K562 (cell line): ENCODE results near the gene ARHGAP8. TPM values are rescaled to one million over a fixed set of nuclear protein-coding genes. Genes with fewer than 3 reads are reported as not detected.

ENCODE experiments used
- ATAC-seq: fragments of 200-7000 bp; cut with Tn5 transposase; 3 replicates; pipeline ENCODE4 v1.9.1; 2020; ENCODE audit warnings: moderate library complexity
- BruUV-seq: library from RNA; stranded (reverse); fragments of 400-500 nt; replicated peaks from 2 replicates; lab custom pipeline; 2021; lab: Mats Ljungman, UMichigan
- CTCF ChIA-PET: fragments of 300-600 bp; formaldehyde crosslinking; extraction: SDS; loops from one replicate; lab custom pipeline; 2021; ENCODE audit warnings: low intra/inter-chr PET ratio; lab: Yijun Ruan, JAX
- POLR2A ChIA-PET: fragments of 300-600, 350-650 bp; sonication (Branson Sonifier 250); formaldehyde crosslinking; extraction: SDS; loops from one replicate; lab custom pipeline; 2021; ENCODE audit warnings: antibody characterized with exemption, inconsistent platforms; lab: Yijun Ruan, JAX
- DNase-seq, 4 experiments: peaks; one replicate each; pipeline versions ENCODE4 v3.0.0 to v3.0.0-alpha.2; 2011 to 2018; ENCODE audit warnings: low spot score in 3 of 4, mixed read lengths in 3 of 4; ENCODE audit errors: extremely low read depth in 1 of 4
- FAIRE-seq: peaks from 2 replicates; lab custom pipeline; 2011; peaks lifted over from hg19 to GRCh38; lab: Jason Lieb, UNC
- H2AFZ ChIP-seq: 2 replicates; pipeline ENCODE4 v1.6.0; 2011; ENCODE audit warnings: low read depth, low read length, control low read depth, inconsistent platforms
- H3K27ac ChIP-seq: fragments of 200-600 bp; 3 replicates; pipeline ENCODE4 v1.8.0; 2011; ENCODE audit warnings: low read depth, mild to moderate bottlenecking, control low read depth, inconsistent platforms, low read length, moderate library complexity, mixed read lengths; ENCODE audit errors: extremely low read depth
- H3K27me3 ChIP-seq, 2 experiments: fragments of 300-600 bp in 1 of 2; 2 replicates in 1 of 2; 3 replicates in 1 of 2; pipeline versions ENCODE4 v1.6.0 to v1.8.0; 2011; ENCODE audit warnings: inconsistent platforms in 2 of 2, low read length in 2 of 2, mild to moderate bottlenecking in 1 of 2, mixed read lengths in 1 of 2, moderate library complexity in 1 of 2; ENCODE audit not compliant: control insufficient read depth in 2 of 2, insufficient read depth in 2 of 2
- H3K36me3 ChIP-seq: fragments of 300-600 bp; 3 replicates; pipeline ENCODE4 v1.8.0; 2011; ENCODE audit warnings: mild to moderate bottlenecking, low read length, inconsistent platforms; ENCODE audit not compliant: control insufficient read depth, insufficient read depth
- H3K4me1 ChIP-seq, 2 experiments: fragments of 200-600 bp in 1 of 2; replicated peaks in 1 of 2; 2 replicates in 1 of 2; 3 replicates in 1 of 2; pipeline versions ENCODE4 v1.5.1 to v1.8.0; 2011; ENCODE audit warnings: inconsistent platforms in 2 of 2, low read length in 2 of 2, mild to moderate bottlenecking in 1 of 2, mixed read lengths in 1 of 2, moderate library complexity in 1 of 2; ENCODE audit not compliant: control insufficient read depth in 2 of 2, insufficient read depth in 2 of 2
- H3K4me2 ChIP-seq: 2 replicates; pipeline ENCODE4 v1.6.1; 2011; ENCODE audit warnings: low read length, control low read depth, inconsistent platforms, mixed read lengths; ENCODE audit not compliant: insufficient read depth
- H3K4me3 ChIP-seq: fragments of 200-600 bp; sonication (generic), shearing (Covaris generic); 2 replicates; pipeline ENCODE4 v1.5.1; 2016; ENCODE audit warnings: control low read depth, inconsistent platforms
- H3K79me2 ChIP-seq: fragments of 200-600 bp; 3 replicates; pipeline ENCODE4 v1.8.0; 2011; ENCODE audit warnings: low read length, inconsistent platforms; ENCODE audit not compliant: control insufficient read depth, insufficient read depth
- H3K9ac ChIP-seq, 2 experiments: 2 replicates each; pipeline versions ENCODE4 v1.6.0 to v1.6.1; 2011; ENCODE audit warnings: low read depth in 2 of 2, low read length in 2 of 2, control low read depth in 1 of 2, inconsistent platforms in 1 of 2, mild to moderate bottlenecking in 1 of 2, mixed read lengths in 1 of 2; ENCODE audit not compliant: insufficient read depth in 1 of 2
- H3K9me1 ChIP-seq: one replicate; pipeline ENCODE4 v1.6.0; 2011; ENCODE audit warnings: inconsistent platforms, mild to moderate bottlenecking, low read length, moderate library complexity; ENCODE audit not compliant: control insufficient read depth, insufficient read depth
- H3K9me3 ChIP-seq: replicated peaks from 2 replicates; pipeline ENCODE4 v1.5.1; 2011; ENCODE audit warnings: low read depth, low read length, inconsistent platforms; ENCODE audit not compliant: control insufficient read depth, insufficient read depth
- H4K20me1 ChIP-seq: replicated peaks from 2 replicates; pipeline ENCODE4 v1.6.1; 2011; ENCODE audit warnings: low read length, inconsistent platforms, mixed read lengths; ENCODE audit not compliant: control insufficient read depth, insufficient read depth
- BRF2 ChIP-seq: IDR thresholded peaks from 3 replicates; pipeline ENCODE4 v1.6.1; 2011; ENCODE audit warnings: borderline replicate concordance, mild to moderate bottlenecking; ENCODE audit not compliant: insufficient read length, insufficient read depth
- FOXO4 ChIP-seq: fragments of 450-650 bp; formaldehyde crosslinking; IDR thresholded peaks from 2 replicates; pipeline ENCODE4 v1.4.0; 2020; ENCODE audit warnings: mild to moderate bottlenecking, moderate library complexity
- GABPB1 ChIP-seq: sonication (generic); formaldehyde crosslinking; IDR thresholded peaks from 2 replicates; pipeline ENCODE4 v1.8.0; 2022; ENCODE audit warnings: mild to moderate bottlenecking, missing genetic modification reagents
- GABPB2 ChIP-seq: fragments of 250-450 bp; sonication (Bioruptor Pico); conservative IDR thresholded peaks from 2 replicates; pipeline ENCODE4 v1.5.1; 2021; ENCODE audit warnings: mild to moderate bottlenecking
- KDM4B ChIP-seq, 2 experiments: fragments of 450-650 bp in 1 of 2; sonication (generic) in 1 of 2; IDR thresholded peaks; 2 replicates each; pipeline ENCODE4 v1.6.1; 2016 to 2017; ENCODE audit warnings: borderline replicate concordance in 2 of 2, antibody characterized with exemption in 1 of 2, low read depth in 1 of 2, mild to moderate bottlenecking in 1 of 2
- MEF2A ChIP-seq: IDR thresholded peaks from 2 replicates; pipeline ENCODE4 v1.6.1; 2011; ENCODE audit warnings: low read depth, mild to moderate bottlenecking, low read length, moderate library complexity; ENCODE audit not compliant: control insufficient read depth
- NCOA1 ChIP-seq: fragments of 450-650 bp; IDR thresholded peaks from 2 replicates; pipeline ENCODE4 v1.6.1; 2016; ENCODE audit warnings: low read depth
- POLR2A ChIP-seq: fragments of 450-650 bp; conservative IDR thresholded peaks from 2 replicates; pipeline ENCODE4 v1.6.1; 2016
- STAT5A ChIP-seq: IDR thresholded peaks from 2 replicates; pipeline ENCODE4 v1.6.1; 2012; ENCODE audit warnings: low read length, inconsistent platforms, borderline replicate concordance
- ZFP30 ChIP-seq: fragments of 250-450 bp; sonication (Bioruptor Pico); IDR thresholded peaks from 2 replicates; pipeline ENCODE4 v1.8.0; 2022; ENCODE audit warnings: moderate library complexity, mild to moderate bottlenecking, inconsistent platforms, borderline replicate concordance
- ZNF395 ChIP-seq: fragments of 200-800 bp; sonication (Bioruptor generic); IDR thresholded peaks from 2 replicates; pipeline ENCODE4 v1.6.1; 2017; ENCODE audit warnings: missing genetic modification characterization, missing compliant biosample characterization
- ZNF76 ChIP-seq: fragments of 250-450 bp; sonication (Bioruptor Pico); IDR thresholded peaks from 2 replicates; pipeline ENCODE4 v1.4.0; 2020; ENCODE audit warnings: mild to moderate bottlenecking, moderate library complexity, borderline replicate concordance
- WGBS: fragments of 100-300 bp; shearing (Covaris generic); methylation state at CpG from one replicate; pipeline ENCODE4 v1.1.6; 2016; ENCODE audit warnings: low coverage, mixed read lengths; ENCODE audit not compliant: insufficient coverage; ENCODE audit errors: missing lambda C conversion rate; 5-methylcytosine and 5-hydroxymethylcytosine counted together
- in situ Hi-C: fragments of 300-500 bp; cut with MboI; formaldehyde crosslinking; loops from 4 replicates; pipeline ENCODE4 v1.15.0; 2018; ENCODE audit warnings: inconsistent platforms, mixed read lengths
- intact Hi-C: fragments of 100-400 bp; cut with micrococcal nuclease; formaldehyde crosslinking; loops from 2 replicates; pipeline ENCODE4 v1.14.2; 2022
- polyA plus RNA-seq, 8 experiments: library from polyadenylated mRNA; depleted of rRNA in 4 of 8; stranded (reverse) in 5 of 8; unstranded in 3 of 8; fragments of >200 nt; fragmentation: Nextera tagmentation in 2 of 8; fragmentation: Illumina TruSeq in 1 of 8; extraction: Ambion mirVana in 2 of 8; extraction: Trizol in 1 of 8; gene quantifications; 2 replicates each; pipeline versions ENCODE4 v1.2.1 to v1.2.3, GENCODE V29; 2011 to 2014; ENCODE audit warnings: inconsistent platforms in 1 of 8, missing spikeins in 1 of 8
- total RNA-seq, 7 experiments: library from RNA; depleted of rRNA in 6 of 7; stranded (reverse); fragments of >200 nt in 6 of 7; fragmentation: Illumina TruSeq in 2 of 7; extraction: Trizol in 2 of 7; gene quantifications; 2 replicates each; pipeline versions ENCODE4 v1.2.1 to v1.2.3, GENCODE V29; 2011 to 2021; ENCODE audit warnings: low replicate concordance in 1 of 7

ARHGAP8 gene
- total and polyA plus RNA-seq, 9 of the 15 experiments (the other 6 are each of a cell fraction or from before 2014, with no cell fraction given) = 0.15 to 2.2 (median 0.62) TPM

DNA sequence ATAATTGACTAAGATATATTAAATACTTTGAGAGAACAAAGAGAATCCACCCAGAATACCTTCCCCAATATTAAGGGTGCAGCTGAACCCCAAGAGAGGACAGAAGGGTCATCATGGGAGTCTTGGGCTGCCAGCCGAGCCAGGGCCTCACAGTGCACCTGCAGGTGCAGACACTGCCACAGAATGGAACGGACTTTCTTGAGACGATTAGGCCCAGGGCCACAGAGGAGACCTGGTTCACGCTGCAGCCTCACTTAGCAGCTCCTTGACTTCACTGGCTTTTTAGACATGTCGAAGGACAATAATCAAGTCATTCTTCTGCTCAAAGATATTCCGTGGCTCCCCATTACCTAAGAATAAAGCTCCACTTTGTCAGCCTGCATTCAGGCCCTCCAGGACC, 156.9 kb downstream of the ARHGAP8 start:
- H3K79me2 ChIP-seq = no peaks in the 10 kb centered on the region
- no peak for FAIRE-seq
- no peak overlapping the region for H3K4me3 ChIP-seq
- no peak for ATAC-seq
- no peak overlapping the region for H3K9ac ChIP-seq
- H2AFZ ChIP-seq = no peak overlapping the region
- H3K9me1 ChIP-seq = no peaks in the 10 kb centered on the region
- intact Hi-C loops (no loop called here), in situ Hi-C loops (no loop called here)
- BruUV-seq = no TSS peak
- TF ChIP-seq ZNF76 (no peak), FOXO4 (CRISPR knock-in tag) (no peak), POLR2A (no peak), KDM4B (IDR thresholded peaks at IDR 0.05; ENCODE audit: borderline replicate concordance in 2 of 2, low read depth in 1 of 2) (no peak), ZNF395 (CRISPR knock-in tag) (no peak), MEF2A (no peak), BRF2 (no peak), ZFP30 (CRISPR knock-in tag) (no peak), GABPB1 (CRISPR knock-in tag) (no peak), GABPB2 (CRISPR knock-in tag) (no peak), STAT5A (no peak), NCOA1 (no peak)
- POLR2A ChIA-PET = no interaction called here
- CTCF ChIA-PET = no interaction called here
- no peaks in the 10 kb centered on the region for H4K20me1 ChIP-seq
- 0% methylated on average over 6 of the region's 6 CpGs for WGBS
- no peak overlapping the region for H3K27ac ChIP-seq
- H3K4me1 ChIP-seq = no peaks in the 10 kb centered on the region
- H3K36me3 ChIP-seq = no peaks in the 10 kb centered on the region
- no peak for DNase-seq
- H3K27me3 ChIP-seq = peaks cover 7 to 22% of the 10 kb centered on the region in 2 experiments; a peak in 4 of 5 replicates
- no peaks in the 10 kb centered on the region for H3K9me3 ChIP-seq
- no peak overlapping the region for H3K4me2 ChIP-seq
